Measurements from ENCODE around the gene ITGA5. TPM values are rescaled to one million over a fixed set of nuclear protein-coding genes. Genes with fewer than 3 reads are reported as not detected.

The ITGA5 gene
- total RNA-seq, 1 donor from 2014 or later: 20.1 TPM

GRCh38 chr12:54387114-54387467 lies 32.0 kb downstream of the ITGA5 start:
- no peak overlapping the region for H3K4me3 Mint-ChIP-seq
- H3K36me3 Mint-ChIP-seq (ENCODE audit: low read depth): no peaks in the 10 kb centered on the region
- no peak for DNase-seq (ENCODE audit: low read depth, low spot score)
- peaks cover 49% of the 10 kb centered on the region for H3K4me1 Mint-ChIP-seq
- no peak overlapping the region for H3K27ac Mint-ChIP-seq (ENCODE audit: unreplicated experiment)
- H3K27me3 Mint-ChIP-seq (ENCODE audit: low read depth): no peaks in the 10 kb centered on the region
- H3K9me3 Mint-ChIP-seq: no peaks in the 10 kb centered on the region
- TF ChIP-seq CTCF (conservative IDR thresholded peaks at IDR 0.05): no peak

- Mint-ChIP-seq H3K4me3 (no peak overlapping the region), H3K9me3 (no peaks in the 10 kb centered on the region), H3K36me3 (ENCODE audit: low read depth) (no peaks in the 10 kb centered on the region), H3K27me3 (ENCODE audit: low read depth) (no peaks in the 10 kb centered on the region), H3K4me1 (peaks cover 44% of the 10 kb centered on the region), H3K27ac (ENCODE audit: unreplicated experiment) (no peak overlapping the region)
- TF ChIP-seq CTCF (conservative IDR thresholded peaks at IDR 0.05): no peak
- no peak for DNase-seq (ENCODE audit: low read depth, low spot score)
Observed at GRCh38 chr12:54386403-54387113, 32.5 kb downstream of the ITGA5 start.

- no peak for DNase-seq (ENCODE audit: low read depth, low spot score)
- Mint-ChIP-seq H3K27ac (ENCODE audit: unreplicated experiment) (peak overlapping the region; percentile 61), H3K36me3 (ENCODE audit: low read depth) (no peaks in the 10 kb centered on the region), H3K4me3 (no peak overlapping the region), H3K4me1 (peaks cover 43% of the 10 kb centered on the region), H3K27me3 (ENCODE audit: low read depth) (no peaks in the 10 kb centered on the region), H3K9me3 (no peaks in the 10 kb centered on the region)
- no peak for TF ChIP-seq CTCF (conservative IDR thresholded peaks at IDR 0.05)
Observed at GRCh38 chr12:54385251-54385914, 33.7 kb downstream of the ITGA5 start.

- no peak for DNase-seq (ENCODE audit: low read depth, low spot score)
- no peak for TF ChIP-seq CTCF (conservative IDR thresholded peaks at IDR 0.05)
- H3K27ac Mint-ChIP-seq (ENCODE audit: unreplicated experiment): peak within 1 kb of the TSS; percentile 61
- no peaks in the 10 kb centered on the region for H3K27me3 Mint-ChIP-seq (ENCODE audit: low read depth)
- peaks cover 39% of the 10 kb centered on the region for H3K4me1 Mint-ChIP-seq
- H3K4me3 Mint-ChIP-seq: peak within 1 kb of the TSS; percentile 28
- H3K36me3 Mint-ChIP-seq (ENCODE audit: low read depth): no peaks in the 10 kb centered on the region
- H3K9me3 Mint-ChIP-seq: no peaks in the 10 kb centered on the region
Observed at GRCh38 chr12:54384591-54385041, 34.5 kb downstream of the ITGA5 start, which contains the start of gene ZNF385A. ZNF385A (minus strand) TSS chr12:54384733; CDS start chr12:54384514, 219 bp downstream.

- DNase-seq (ENCODE audit: low read depth, low spot score): no peak
- Mint-ChIP-seq H3K27me3 (ENCODE audit: low read depth) (no peaks in the 10 kb centered on the region), H3K36me3 (ENCODE audit: low read depth) (no peaks in the 10 kb centered on the region), H3K4me1 (peaks cover 42% of the 10 kb centered on the region), H3K27ac (ENCODE audit: unreplicated experiment) (no peak overlapping the region), H3K9me3 (no peaks in the 10 kb centered on the region), H3K4me3 (no peak overlapping the region)
- TF ChIP-seq CTCF (conservative IDR thresholded peaks at IDR 0.05): no peak
Observed at GRCh38 chr12:54383041-54383609, 35.9 kb downstream of the ITGA5 start.
